ENCODE measurements around the gene CDK9. TPM values are rescaled to one million over a fixed set of nuclear protein-coding genes. Genes with fewer than 3 reads are reported as not detected.

CDK9 gene
- polyA plus RNA-seq, 3 donors = 24.9 to 139 (median 26.4) TPM

DNA sequence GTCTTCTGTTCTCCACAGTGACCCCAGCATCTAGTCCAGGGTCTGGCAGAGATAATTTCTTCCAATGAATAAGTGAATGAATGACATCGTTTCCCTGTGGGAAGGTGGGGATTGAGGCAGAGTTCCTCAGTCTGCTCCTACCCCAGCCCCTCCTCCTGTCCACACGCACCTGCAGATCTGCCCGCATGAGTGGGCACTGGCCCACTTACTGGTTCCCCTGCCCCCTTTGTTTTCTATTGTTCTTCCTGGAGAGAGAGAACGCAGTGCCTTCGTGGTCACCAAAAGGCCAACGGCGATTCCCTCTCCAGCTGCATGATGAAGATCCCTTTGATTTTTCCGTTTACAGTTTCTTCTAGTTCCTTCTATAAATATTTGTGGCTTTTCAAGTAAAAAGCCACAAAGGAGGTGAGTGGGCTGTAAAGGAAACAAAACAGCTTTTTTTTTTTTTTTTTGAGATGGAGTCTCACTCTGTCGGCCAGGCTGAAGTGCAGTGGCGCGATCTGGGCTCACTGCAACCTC lies 11.1 kb downstream of the CDK9 start:
- H3K4me1 Mint-ChIP-seq = peaks cover 30% of the 10 kb centered on the region
- no peak for DNase-seq
- peak overlapping the region in 1 of 2 donors; percentile 58 for H3K4me3 Mint-ChIP-seq
- WGBS (ENCODE audit: insufficient coverage) = 0% methylated on average over 3 of the region's 11 CpGs
- H3K4me3 ChIP-seq (replicated peaks in 1 of 3; ENCODE audit: low read depth in 2 of 3, low read length in 3 of 3) = no peak overlapping the region
- peaks cover 14 to 20% (median 18%) of the 10 kb centered on the region in 3 donors for H3K27me3 Mint-ChIP-seq (ENCODE audit: low read depth in 3 of 3)
- TF ChIP-seq, protein P1, sequence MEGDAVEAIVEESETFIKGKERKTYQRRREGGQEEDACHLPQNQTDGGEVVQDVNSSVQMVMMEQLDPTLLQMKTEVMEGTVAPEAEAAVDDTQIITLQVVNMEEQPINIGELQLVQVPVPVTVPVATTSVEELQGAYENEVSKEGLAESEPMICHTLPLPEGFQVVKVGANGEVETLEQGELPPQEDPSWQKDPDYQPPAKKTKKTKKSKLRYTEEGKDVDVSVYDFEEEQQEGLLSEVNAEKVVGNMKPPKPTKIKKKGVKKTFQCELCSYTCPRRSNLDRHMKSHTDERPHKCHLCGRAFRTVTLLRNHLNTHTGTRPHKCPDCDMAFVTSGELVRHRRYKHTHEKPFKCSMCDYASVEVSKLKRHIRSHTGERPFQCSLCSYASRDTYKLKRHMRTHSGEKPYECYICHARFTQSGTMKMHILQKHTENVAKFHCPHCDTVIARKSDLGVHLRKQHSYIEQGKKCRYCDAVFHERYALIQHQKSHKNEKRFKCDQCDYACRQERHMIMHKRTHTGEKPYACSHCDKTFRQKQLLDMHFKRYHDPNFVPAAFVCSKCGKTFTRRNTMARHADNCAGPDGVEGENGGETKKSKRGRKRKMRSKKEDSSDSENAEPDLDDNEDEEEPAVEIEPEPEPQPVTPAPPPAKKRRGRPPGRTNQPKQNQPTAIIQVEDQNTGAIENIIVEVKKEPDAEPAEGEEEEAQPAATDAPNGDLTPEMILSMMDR (IDR thresholded peaks at IDR 0.05) = no peak
- H3K27me3 ChIP-seq (ENCODE audit: control insufficient read depth in 2 of 2, insufficient read depth in 2 of 2, low read length in 2 of 2) = no peaks in the 10 kb centered on the region
- no peak overlapping the region for H3K4me2 ChIP-seq (replicated peaks; ENCODE audit: extremely low read depth, low read length, poor library complexity, severe bottlenecking)
- H3K9ac ChIP-seq (ENCODE audit: insufficient read depth, low read length, poor library complexity, severe bottlenecking) = no peak overlapping the region
- peaks cover 12 to 14% of the 10 kb centered on the region in 2 donors for H3K36me3 Mint-ChIP-seq
- peaks cover 14 to 16% of the 10 kb centered on the region in 2 donors for H3K36me3 ChIP-seq (replicated peaks in 1 of 2; ENCODE audit: control insufficient read depth in 1 of 2, insufficient read depth in 2 of 2, low read length in 2 of 2)
- peaks cover 45% of the 10 kb centered on the region for H4K20me1 ChIP-seq (ENCODE audit: insufficient read depth, low read length)
- H3K4me1 ChIP-seq (ENCODE audit: control insufficient read depth in 1 of 2, insufficient read depth in 2 of 2, low read length in 2 of 2) = peaks cover 22 to 24% of the 10 kb centered on the region in 2 donors
- H3K79me2 ChIP-seq (ENCODE audit: insufficient read depth, low read length) = peaks cover 3% of the 10 kb centered on the region
- H3K9me3 Mint-ChIP-seq = peaks cover 0 to 2% (median 0%) of the 10 kb centered on the region in 7 donors
- H2AFZ ChIP-seq (ENCODE audit: insufficient read depth, low read depth, low read length, poor library complexity, severe bottlenecking) = no peak overlapping the region
- intact Hi-C loops (cut with micrococcal nuclease) = loop anchor here (5.0 kb wide), 1 partner anchor 35 kb away; no protein-coding TSS in a partner anchor
- no peak overlapping the region for H3K27ac ChIP-seq (ENCODE audit: low read depth in 1 of 2, low read length in 2 of 2)
- H3K9me3 ChIP-seq (replicated peaks in 1 of 2; ENCODE audit: control insufficient read depth in 1 of 2, insufficient read depth in 1 of 2, low read length in 2 of 2) = no peaks in the 10 kb centered on the region
- H3K27ac Mint-ChIP-seq = peak overlapping the region in 1 of 7 donors; percentile 84

DNA sequence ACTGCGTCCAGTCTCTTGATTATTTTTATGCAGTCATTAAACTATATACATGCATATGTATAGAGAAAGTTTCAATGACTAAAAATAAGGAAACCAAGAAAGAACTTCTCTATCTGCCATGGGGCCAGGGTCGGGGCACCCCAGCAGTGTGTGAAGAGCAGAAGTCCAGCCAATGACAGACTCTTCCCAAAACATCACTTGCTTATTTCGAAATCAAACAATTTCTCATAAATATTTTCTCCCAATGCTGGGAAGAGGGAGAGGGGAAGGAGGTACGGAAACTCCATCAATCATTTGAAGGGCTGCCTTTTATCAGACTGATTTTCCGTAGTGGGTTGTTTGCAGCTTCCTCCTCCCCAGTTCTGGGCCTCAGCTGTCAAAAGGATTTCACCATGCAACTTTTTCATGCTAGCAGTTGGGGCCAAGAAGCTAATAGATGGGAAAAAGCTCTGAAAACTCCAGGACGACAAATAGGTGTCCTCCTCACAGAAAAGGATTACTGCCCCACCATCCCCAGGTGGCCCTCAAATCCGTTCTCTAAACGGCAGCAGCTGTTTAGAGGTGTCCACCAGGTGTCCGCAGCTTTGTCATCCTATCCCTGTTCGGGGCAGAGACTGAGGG lies 16.2 kb downstream of the CDK9 start:
- H3K9ac ChIP-seq (ENCODE audit: insufficient read depth, low read length, poor library complexity, severe bottlenecking) = peak overlapping the region; percentile 85
- H3K36me3 Mint-ChIP-seq = peaks cover 7 to 12% of the 10 kb centered on the region in 2 donors
- 2% methylated on average over 5 of the region's 10 CpGs for WGBS (ENCODE audit: insufficient coverage)
- peaks cover 41% of the 10 kb centered on the region for H3K4me1 Mint-ChIP-seq
- peaks cover 6 to 11% (median 9%) of the 10 kb centered on the region in 3 donors for H3K27me3 Mint-ChIP-seq (ENCODE audit: low read depth in 3 of 3)
- DNase-seq = peak; percentile 59 to 85 (median 76)
- peak overlapping the region; percentile 82 for H2AFZ ChIP-seq (ENCODE audit: insufficient read depth, low read depth, low read length, poor library complexity, severe bottlenecking)
- H3K4me1 ChIP-seq (ENCODE audit: control insufficient read depth in 1 of 2, insufficient read depth in 2 of 2, low read length in 2 of 2) = peaks cover 33 to 39% of the 10 kb centered on the region in 2 donors
- peaks cover 22% of the 10 kb centered on the region for H3K79me2 ChIP-seq (ENCODE audit: insufficient read depth, low read length)
- no peaks in the 10 kb centered on the region for H3K27me3 ChIP-seq (ENCODE audit: control insufficient read depth in 2 of 2, insufficient read depth in 2 of 2, low read length in 2 of 2)
- peak overlapping the region; percentile 97 for H3K4me2 ChIP-seq (replicated peaks; ENCODE audit: extremely low read depth, low read length, poor library complexity, severe bottlenecking)
- intact Hi-C loops (cut with micrococcal nuclease) = loop anchor here in 1 of 2 donors (5.0 kb wide), 2 partner anchors 35 to 65 kb away; no protein-coding TSS in a partner anchor
- H3K36me3 ChIP-seq (replicated peaks in 1 of 2; ENCODE audit: control insufficient read depth in 1 of 2, insufficient read depth in 2 of 2, low read length in 2 of 2) = peaks cover 3 to 4% of the 10 kb centered on the region in 2 donors
- H3K27ac ChIP-seq (ENCODE audit: low read depth in 1 of 2, low read length in 2 of 2) = peak overlapping the region; percentile 92 to 94
- H3K4me3 ChIP-seq (replicated peaks in 1 of 3; ENCODE audit: low read depth in 2 of 3, low read length in 3 of 3) = peak overlapping the region; percentile 22 to 92 (median 53)
- no peaks in the 10 kb centered on the region for H3K9me3 ChIP-seq (replicated peaks in 1 of 2; ENCODE audit: control insufficient read depth in 1 of 2, insufficient read depth in 1 of 2, low read length in 2 of 2)
- peaks cover 0 to 2% (median 0%) of the 10 kb centered on the region in 7 donors for H3K9me3 Mint-ChIP-seq
- H4K20me1 ChIP-seq (ENCODE audit: insufficient read depth, low read length) = peaks cover 10% of the 10 kb centered on the region
- TF ChIP-seq, protein P1 (IDR thresholded peaks at IDR 0.05) = no peak
- peak overlapping the region; percentile 73 to 85 for H3K4me3 Mint-ChIP-seq
- peak overlapping the region; percentile 89 to 97 (median 94) for H3K27ac Mint-ChIP-seq
